Ascending aorta (tissue), 2 donors: Measurements from ENCODE around the gene NMNAT2. TPM values are rescaled to one million over a fixed set of nuclear protein-coding genes. Genes with fewer than 3 reads are reported as not detected.
"Not testable (repeated sequence)": the region's sequence is repeated elsewhere in the genome, so short reads cannot be mapped to it uniquely, and the experiment has no call there.

Source experiments
- DNase-seq, 2 donors: peaks; one replicate each; pipeline ENCODE4 v3.0.0-alpha.2; 2019; ENCODE audit warnings: low spot score in 2 of 2
- H3K27ac ChIP-seq, 2 donors: fragments of 200-600 bp; sonication (generic); one replicate each; pipeline ENCODE4 v1.5.1; 2016 to 2017; ENCODE audit warnings: mild to moderate bottlenecking in 1 of 2
- H3K27me3 ChIP-seq: fragments of 200-600 bp; sonication (generic); one replicate; pipeline ENCODE4 v1.5.1; 2017
- H3K36me3 ChIP-seq, 2 donors: fragments of 200-600 bp; sonication (generic); one replicate each; pipeline ENCODE4 v1.5.1; 2016
- H3K4me1 ChIP-seq, 2 donors: fragments of 200-600 bp; sonication (generic); one replicate each; pipeline ENCODE4 v1.5.1; 2016 to 2017; ENCODE audit warnings: mild to moderate bottlenecking in 1 of 2
- H3K4me3 ChIP-seq, 2 donors: fragments of 200-600 bp; sonication (generic); one replicate each; pipeline ENCODE4 v1.5.1; 2016 to 2017; ENCODE audit warnings: mild to moderate bottlenecking in 1 of 2
- H3K9me3 ChIP-seq, 2 donors: fragments of 200-600 bp; sonication (generic); one replicate each; pipeline ENCODE4 v1.5.1; 2016
- intact Hi-C: fragments of 100-400 bp; cut with DNase I; formaldehyde crosslinking; loops from one replicate; pipeline ENCODE4 v1.15.1; 2023
- total RNA-seq: library from RNA; depleted of rRNA; stranded (reverse); fragments of >200 nt; gene quantifications from one replicate; pipeline ENCODE4 v1.1.0, GENCODE V29; 2016
- TF ChIP-seq, protein P1 (sequence below), 3 experiments: fragments of 200-600 bp in 2 of 3; fragments of 450-650 bp in 1 of 3; sonication (generic) in 2 of 3; IDR thresholded peaks; one replicate each; pipeline ENCODE4 v1.5.1; 2016 to 2019; ENCODE audit warnings: antibody characterized with exemption in 3 of 3, mild to moderate bottlenecking in 1 of 3, moderate library complexity in 1 of 3

The NMNAT2 gene
- total RNA-seq, 1 donor from 2014 or later: 0.53 TPM

DNA sequence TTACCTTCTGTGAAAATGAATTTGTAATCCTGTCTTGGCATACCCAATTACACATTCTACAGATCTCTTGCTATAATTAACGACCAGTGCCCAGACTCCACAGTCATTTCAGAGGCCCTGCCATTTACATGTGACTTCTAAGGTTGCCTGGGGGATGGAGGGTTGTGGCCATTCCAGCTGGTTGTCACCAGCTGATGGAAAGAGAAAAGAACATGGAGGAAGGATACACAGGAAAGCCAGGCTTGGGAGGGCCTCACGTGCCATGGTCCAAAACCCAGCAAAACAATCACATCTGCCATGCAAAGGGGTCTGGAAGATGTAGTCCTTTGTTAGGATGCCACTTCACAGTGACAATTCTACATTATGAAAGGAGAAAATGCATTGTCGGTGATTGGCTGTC is 172.8 kb downstream of the NMNAT2 start:
- no peak for DNase-seq
- H3K9me3 ChIP-seq: no peaks in the 10 kb centered on the region
- no peaks in the 10 kb centered on the region for H3K27me3 ChIP-seq
- no peaks in the 10 kb centered on the region for H3K36me3 ChIP-seq
- intact Hi-C loops: no loop called here
- H3K4me1 ChIP-seq: peaks cover 0 to 11% of the 10 kb centered on the region in 2 donors
- H3K27ac ChIP-seq: no peak overlapping the region
- H3K4me3 ChIP-seq: no peak overlapping the region
- TF ChIP-seq, protein P1, sequence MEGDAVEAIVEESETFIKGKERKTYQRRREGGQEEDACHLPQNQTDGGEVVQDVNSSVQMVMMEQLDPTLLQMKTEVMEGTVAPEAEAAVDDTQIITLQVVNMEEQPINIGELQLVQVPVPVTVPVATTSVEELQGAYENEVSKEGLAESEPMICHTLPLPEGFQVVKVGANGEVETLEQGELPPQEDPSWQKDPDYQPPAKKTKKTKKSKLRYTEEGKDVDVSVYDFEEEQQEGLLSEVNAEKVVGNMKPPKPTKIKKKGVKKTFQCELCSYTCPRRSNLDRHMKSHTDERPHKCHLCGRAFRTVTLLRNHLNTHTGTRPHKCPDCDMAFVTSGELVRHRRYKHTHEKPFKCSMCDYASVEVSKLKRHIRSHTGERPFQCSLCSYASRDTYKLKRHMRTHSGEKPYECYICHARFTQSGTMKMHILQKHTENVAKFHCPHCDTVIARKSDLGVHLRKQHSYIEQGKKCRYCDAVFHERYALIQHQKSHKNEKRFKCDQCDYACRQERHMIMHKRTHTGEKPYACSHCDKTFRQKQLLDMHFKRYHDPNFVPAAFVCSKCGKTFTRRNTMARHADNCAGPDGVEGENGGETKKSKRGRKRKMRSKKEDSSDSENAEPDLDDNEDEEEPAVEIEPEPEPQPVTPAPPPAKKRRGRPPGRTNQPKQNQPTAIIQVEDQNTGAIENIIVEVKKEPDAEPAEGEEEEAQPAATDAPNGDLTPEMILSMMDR (IDR thresholded peaks at IDR 0.05): no peak

DNA sequence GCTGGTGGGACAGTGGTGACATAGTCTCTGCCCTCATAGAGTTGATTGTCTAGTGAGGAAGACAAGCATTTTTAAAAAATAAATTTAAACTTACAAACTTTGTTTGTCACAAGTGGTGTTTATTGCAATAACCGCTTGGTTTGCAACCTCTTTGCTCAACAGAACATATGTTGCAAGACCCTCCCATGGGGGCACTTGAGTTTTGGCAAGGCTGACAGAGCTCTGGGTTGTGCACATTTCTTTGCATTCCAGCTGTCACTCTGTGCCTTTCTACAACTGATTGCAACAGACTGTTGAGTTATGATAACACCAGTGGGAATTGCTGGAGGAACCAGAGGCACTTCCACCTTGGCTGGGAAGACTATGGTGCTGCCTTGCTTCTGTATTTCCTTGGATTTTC is 173.7 kb downstream of the NMNAT2 start:
- TF ChIP-seq, protein P1 (IDR thresholded peaks at IDR 0.05): no peak
- H3K36me3 ChIP-seq: no peaks in the 10 kb centered on the region
- peak in 1 of 2 donors; percentile 86 for DNase-seq
- no peak overlapping the region for H3K4me3 ChIP-seq
- peak overlapping the region in 1 of 2 donors; percentile 62 for H3K27ac ChIP-seq
- H3K9me3 ChIP-seq: no peaks in the 10 kb centered on the region
- H3K4me1 ChIP-seq: peaks cover 0 to 11% of the 10 kb centered on the region in 2 donors
- H3K27me3 ChIP-seq: no peaks in the 10 kb centered on the region
- intact Hi-C loops: no loop called here

DNA sequence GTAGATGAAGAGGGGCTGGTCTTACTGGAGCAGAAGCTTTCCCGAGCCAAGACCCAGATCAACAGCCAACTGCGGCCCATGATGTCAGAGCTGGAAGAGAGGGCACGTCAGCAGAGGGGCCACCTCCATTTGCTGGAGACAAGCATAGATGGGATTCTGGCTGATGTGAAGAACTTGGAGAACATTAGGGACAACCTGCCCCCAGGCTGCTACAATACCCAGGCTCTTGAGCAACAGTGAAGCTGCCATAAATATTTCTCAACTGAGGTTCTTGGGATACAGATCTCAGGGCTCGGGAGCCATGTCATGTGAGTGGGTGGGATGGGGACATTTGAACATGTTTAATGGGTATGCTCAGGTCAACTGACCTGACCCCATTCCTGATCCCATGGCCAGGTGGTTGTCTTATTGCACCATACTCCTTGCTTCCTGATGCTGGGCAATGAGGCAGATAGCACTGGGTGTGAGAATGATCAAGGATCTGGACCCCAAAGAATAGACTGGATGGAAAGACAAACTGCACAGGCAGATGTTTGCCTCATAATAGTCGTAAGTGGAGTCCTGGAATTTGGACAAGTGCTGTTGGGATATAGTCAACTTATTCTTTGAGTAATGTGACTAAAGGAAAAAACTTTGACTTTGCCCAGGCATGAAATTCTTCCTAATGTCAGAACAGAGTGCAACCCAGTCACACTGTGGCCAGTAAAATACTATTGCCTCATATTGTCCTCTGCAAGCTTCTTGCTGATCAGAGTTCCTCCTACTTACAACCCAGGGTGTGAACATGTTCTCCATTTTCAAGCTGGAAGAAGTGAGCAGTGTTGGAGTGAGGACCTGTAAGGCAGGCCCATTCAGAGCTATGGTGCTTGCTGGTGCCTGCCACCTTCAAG is 174.8 kb downstream of the NMNAT2 start:
- H3K36me3 ChIP-seq: no peaks in the 10 kb centered on the region
- H3K4me1 ChIP-seq: peaks cover 0 to 11% of the 10 kb centered on the region in 2 donors
- DNase-seq: peak in 1 of 2 donors; percentile 76
- no peaks in the 10 kb centered on the region for H3K9me3 ChIP-seq
- H3K27ac ChIP-seq: peak overlapping the region; percentile 64 to 67
- TF ChIP-seq, protein P1 (IDR thresholded peaks at IDR 0.05): no peak
- H3K27me3 ChIP-seq: no peaks in the 10 kb centered on the region
- intact Hi-C loops: no loop called here
- H3K4me3 ChIP-seq: no peak overlapping the region

DNA sequence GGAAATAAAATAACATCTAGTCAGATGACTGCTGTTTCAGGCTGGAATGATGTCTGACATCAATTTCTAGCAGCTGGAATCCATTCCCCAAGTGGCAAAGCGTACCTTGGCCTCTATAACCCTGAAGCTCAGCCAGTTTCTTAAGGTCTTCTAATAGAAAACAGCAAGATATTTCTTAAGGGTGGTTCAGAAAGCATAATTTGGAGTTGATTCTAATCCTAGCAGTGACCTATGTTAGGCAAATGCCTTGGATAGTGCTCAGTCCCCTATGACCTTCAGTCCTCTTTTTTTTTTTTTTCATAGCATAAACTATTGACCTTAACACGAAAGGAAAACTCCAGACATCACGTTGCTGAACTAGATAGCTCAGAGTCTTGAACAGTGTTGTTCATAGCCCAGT is 175.6 kb downstream of the NMNAT2 start:
- Histone ChIP-seq H3K4me3 (no peak overlapping the region), H3K9me3 (no peaks in the 10 kb centered on the region), H3K27me3 (no peaks in the 10 kb centered on the region), H3K36me3 (no peaks in the 10 kb centered on the region), H3K4me1 (peaks cover 0 to 11% of the 10 kb centered on the region in 2 donors), H3K27ac (peak overlapping the region; percentile 64 to 67)
- DNase-seq: no peak
- intact Hi-C loops: no loop called here
- TF ChIP-seq, protein P1 (IDR thresholded peaks at IDR 0.05): no peak

DNA sequence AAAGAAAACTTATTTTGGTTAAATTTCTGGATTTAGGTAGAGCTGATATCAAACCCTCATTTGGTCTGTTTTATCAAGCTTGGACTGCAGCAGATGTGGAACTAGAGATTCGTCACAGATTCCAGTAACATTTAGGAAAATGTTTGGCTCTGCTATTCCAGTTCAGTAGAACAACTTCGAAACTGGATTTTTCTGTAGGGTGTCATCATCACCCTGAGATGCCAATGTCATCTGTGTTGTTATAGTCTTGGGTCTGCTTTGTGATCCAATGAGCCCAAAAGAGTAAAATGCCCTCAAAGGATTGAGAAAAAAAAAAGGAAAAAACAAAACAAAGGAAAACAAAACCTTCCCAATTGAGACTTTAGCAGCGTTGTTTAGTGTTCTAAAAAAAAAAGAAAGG is 176.7 kb downstream of the NMNAT2 start:
- Histone ChIP-seq H3K27ac (peak overlapping the region; percentile 64 to 67), H3K36me3 (no peaks in the 10 kb centered on the region), H3K4me3 (no peak overlapping the region), H3K27me3 (no peaks in the 10 kb centered on the region), H3K4me1 (peaks cover 0 to 11% of the 10 kb centered on the region in 2 donors), H3K9me3 (no peaks in the 10 kb centered on the region)
- TF ChIP-seq, protein P1 (IDR thresholded peaks at IDR 0.05): no peak
- intact Hi-C loops: no loop called here
- DNase-seq: no peak

DNA sequence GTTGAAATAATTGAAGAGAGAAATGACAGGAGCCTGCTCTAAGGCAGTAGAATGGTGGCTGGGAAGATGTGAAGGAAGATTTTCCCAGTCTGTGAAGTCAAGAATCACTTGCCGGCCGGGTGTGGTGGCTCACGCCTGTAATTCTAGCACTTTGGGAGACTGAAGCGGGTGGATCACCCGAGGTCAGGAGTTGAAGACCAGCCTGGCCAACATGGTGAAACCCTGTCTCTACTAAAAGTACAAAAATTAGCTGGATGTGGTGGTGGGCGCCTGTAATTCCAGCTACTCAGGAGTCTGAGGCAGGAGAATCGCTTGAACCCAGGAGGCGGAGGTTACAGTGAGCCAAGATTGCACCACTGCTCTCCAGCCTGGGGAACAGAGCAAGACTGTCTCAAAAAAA is 177.3 kb downstream of the NMNAT2 start:
- intact Hi-C loops, H3K27me3 ChIP-seq, H3K36me3 ChIP-seq, H3K9me3 ChIP-seq, DNase-seq, H3K4me3 ChIP-seq: not testable (repeated sequence)
- Histone ChIP-seq H3K4me1 (peaks cover 0 to 11% of the 10 kb centered on the region in 2 donors), H3K27ac (peak overlapping the region; percentile 64 to 67)
